ENCODE results near the gene CNTNAP5.

CNTNAP5 gene

GRCh38 chr2:124713969-124714368 is 688.9 kb downstream of the CNTNAP5 start:
- H3K27ac ChIP-seq: no peak overlapping the region
- in situ Hi-C loops (cut with HindIII; ENCODE audit: low pct_ligation_motif_present, low sequenced_read_pairs): no loop called here
- TF ChIP-seq, protein P1, sequence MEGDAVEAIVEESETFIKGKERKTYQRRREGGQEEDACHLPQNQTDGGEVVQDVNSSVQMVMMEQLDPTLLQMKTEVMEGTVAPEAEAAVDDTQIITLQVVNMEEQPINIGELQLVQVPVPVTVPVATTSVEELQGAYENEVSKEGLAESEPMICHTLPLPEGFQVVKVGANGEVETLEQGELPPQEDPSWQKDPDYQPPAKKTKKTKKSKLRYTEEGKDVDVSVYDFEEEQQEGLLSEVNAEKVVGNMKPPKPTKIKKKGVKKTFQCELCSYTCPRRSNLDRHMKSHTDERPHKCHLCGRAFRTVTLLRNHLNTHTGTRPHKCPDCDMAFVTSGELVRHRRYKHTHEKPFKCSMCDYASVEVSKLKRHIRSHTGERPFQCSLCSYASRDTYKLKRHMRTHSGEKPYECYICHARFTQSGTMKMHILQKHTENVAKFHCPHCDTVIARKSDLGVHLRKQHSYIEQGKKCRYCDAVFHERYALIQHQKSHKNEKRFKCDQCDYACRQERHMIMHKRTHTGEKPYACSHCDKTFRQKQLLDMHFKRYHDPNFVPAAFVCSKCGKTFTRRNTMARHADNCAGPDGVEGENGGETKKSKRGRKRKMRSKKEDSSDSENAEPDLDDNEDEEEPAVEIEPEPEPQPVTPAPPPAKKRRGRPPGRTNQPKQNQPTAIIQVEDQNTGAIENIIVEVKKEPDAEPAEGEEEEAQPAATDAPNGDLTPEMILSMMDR (IDR thresholded peaks at IDR 0.05; ENCODE audit: low read depth, low read length, missing control alignments): no peak
- DNase-seq: no peak
- no peak overlapping the region for H3K4me3 ChIP-seq (ENCODE audit: low read depth, low read length)
- no peaks in the 10 kb centered on the region for H3K27me3 ChIP-seq (replicated peaks)
- H3K36me3 ChIP-seq (replicated peaks): no peaks in the 10 kb centered on the region

DNA sequence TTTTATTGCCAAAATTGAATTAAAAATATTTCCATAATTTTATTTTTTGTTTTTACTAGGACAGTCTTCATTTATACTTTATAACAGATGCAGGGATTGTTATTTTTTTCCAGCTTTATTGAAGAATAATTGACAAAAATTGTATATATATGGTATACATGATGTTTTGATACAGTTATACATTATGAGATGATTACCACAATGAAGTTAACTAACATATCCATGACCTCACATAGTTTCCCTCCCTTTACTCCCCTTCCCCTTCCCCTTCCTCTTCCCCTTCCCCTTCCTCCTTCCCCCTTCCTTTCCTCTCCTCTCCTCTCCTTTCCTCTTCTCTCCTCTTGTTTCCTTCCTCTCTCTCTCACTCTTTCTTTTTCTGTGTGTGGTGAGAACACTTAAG is 700.1 kb downstream of the CNTNAP5 start:
- no peak for DNase-seq
- H3K4me3 ChIP-seq (ENCODE audit: low read depth, low read length): no peak overlapping the region
- no peaks in the 10 kb centered on the region for H3K36me3 ChIP-seq (replicated peaks)
- H3K27ac ChIP-seq: no peak overlapping the region
- H3K27me3 ChIP-seq (replicated peaks): no peaks in the 10 kb centered on the region
- TF ChIP-seq, protein P1 (IDR thresholded peaks at IDR 0.05; ENCODE audit: low read depth, low read length, missing control alignments): no peak
- in situ Hi-C loops (cut with HindIII; ENCODE audit: low pct_ligation_motif_present, low sequenced_read_pairs): no loop called here

DNA sequence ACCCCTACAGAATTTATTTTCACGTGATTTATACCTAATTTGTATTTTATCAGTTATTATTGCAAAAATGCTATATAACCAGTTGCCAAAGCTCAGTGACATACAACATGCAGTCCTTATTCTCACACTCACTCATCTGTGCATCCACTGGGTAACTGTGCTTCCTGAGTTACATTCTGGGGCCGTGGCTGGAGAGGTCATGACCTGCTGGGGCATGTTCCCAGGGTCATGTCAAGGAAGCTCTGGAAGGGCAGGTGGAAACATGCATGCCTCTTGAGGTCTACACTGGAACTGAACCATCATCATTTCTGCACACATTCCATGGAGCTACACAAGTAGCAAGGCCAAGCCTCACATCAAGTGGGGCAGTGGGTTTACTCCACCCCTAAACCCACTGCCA is 715.5 kb downstream of the CNTNAP5 start:
- Histone ChIP-seq H3K27me3 (replicated peaks) (no peaks in the 10 kb centered on the region), H3K27ac (no peak overlapping the region), H3K4me3 (ENCODE audit: low read depth, low read length) (no peak overlapping the region), H3K36me3 (replicated peaks) (no peaks in the 10 kb centered on the region)
- in situ Hi-C loops (cut with HindIII; ENCODE audit: low pct_ligation_motif_present, low sequenced_read_pairs): no loop called here
- no peak for DNase-seq
- TF ChIP-seq, protein P1 (IDR thresholded peaks at IDR 0.05; ENCODE audit: low read depth, low read length, missing control alignments): no peak

DNA sequence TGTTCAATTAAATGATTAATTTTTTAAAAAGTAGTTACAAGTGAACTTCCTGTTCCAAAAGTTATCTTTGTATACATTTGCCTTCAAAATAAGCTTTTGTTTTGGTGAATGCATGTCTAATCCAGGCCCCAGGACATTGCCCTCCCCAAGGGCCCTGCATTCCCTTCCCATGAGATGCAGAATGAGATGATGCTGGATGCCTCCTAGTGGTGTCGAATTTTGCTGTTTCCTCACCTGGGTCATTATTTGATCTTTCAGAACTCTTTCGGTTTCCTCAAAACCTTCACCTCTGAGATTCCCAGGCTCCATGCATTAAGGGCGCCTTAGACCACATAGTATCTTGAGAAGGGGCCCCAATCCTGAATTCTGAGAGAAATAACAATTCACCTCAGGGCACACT is 728.8 kb downstream of the CNTNAP5 start:
- no peak for DNase-seq
- H3K27ac ChIP-seq: no peak overlapping the region
- TF ChIP-seq, protein P1 (IDR thresholded peaks at IDR 0.05; ENCODE audit: low read depth, low read length, missing control alignments): no peak
- H3K36me3 ChIP-seq (replicated peaks): no peaks in the 10 kb centered on the region
- no peaks in the 10 kb centered on the region for H3K27me3 ChIP-seq (replicated peaks)
- no peak overlapping the region for H3K4me3 ChIP-seq (ENCODE audit: low read depth, low read length)
- in situ Hi-C loops (cut with HindIII; ENCODE audit: low pct_ligation_motif_present, low sequenced_read_pairs): no loop called here

GRCh38 chr2:124755386-124755785 is 730.3 kb downstream of the CNTNAP5 start:
- no peak overlapping the region for H3K4me3 ChIP-seq (ENCODE audit: low read depth, low read length)
- DNase-seq: no peak
- no peak overlapping the region for H3K27ac ChIP-seq
- in situ Hi-C loops (cut with HindIII; ENCODE audit: low pct_ligation_motif_present, low sequenced_read_pairs): no loop called here
- no peaks in the 10 kb centered on the region for H3K36me3 ChIP-seq (replicated peaks)
- H3K27me3 ChIP-seq (replicated peaks): no peaks in the 10 kb centered on the region
- TF ChIP-seq, protein P1 (IDR thresholded peaks at IDR 0.05; ENCODE audit: low read depth, low read length, missing control alignments): no peak

DNA sequence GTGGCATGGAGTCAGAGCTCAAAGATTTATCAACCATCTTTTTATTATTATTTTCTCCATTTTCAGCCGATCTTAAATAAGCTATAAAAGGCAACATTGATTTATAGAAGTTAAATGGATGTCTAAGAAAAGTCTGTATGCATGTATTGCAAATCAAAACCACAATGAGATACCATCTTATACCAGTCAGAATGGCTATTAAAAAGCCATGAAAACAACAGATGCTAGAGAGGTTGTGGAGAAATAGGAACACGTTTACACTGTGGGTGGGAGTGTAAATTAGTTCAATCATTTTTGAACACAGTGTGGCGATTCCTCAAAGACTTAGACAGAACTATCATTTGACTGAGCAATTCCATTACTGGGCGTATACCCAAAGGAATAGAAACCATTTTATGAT is 731.0 kb downstream of the CNTNAP5 start:
- Histone ChIP-seq H3K27me3 (replicated peaks) (no peaks in the 10 kb centered on the region), H3K27ac (no peak overlapping the region), H3K4me3 (ENCODE audit: low read depth, low read length) (no peak overlapping the region), H3K36me3 (replicated peaks) (no peaks in the 10 kb centered on the region)
- in situ Hi-C loops (cut with HindIII; ENCODE audit: low pct_ligation_motif_present, low sequenced_read_pairs): no loop called here
- TF ChIP-seq, protein P1 (IDR thresholded peaks at IDR 0.05; ENCODE audit: low read depth, low read length, missing control alignments): no peak
- DNase-seq: no peak

All from brain microvascular endothelial cell (primary cell).